DOHH2 (cell line): Measurements from ENCODE around the gene BAG2.

ENCODE experiments used
- H3F3A ChIP-seq: fragments of 200-600 bp; sonication (generic), shearing (Covaris generic); 2 replicates; pipeline ENCODE4 v1.6.0; 2016; ENCODE audit warnings: antibody characterized with exemption, mild to moderate bottlenecking; ENCODE audit not compliant: control insufficient read depth, insufficient read depth
- H3K27ac ChIP-seq: fragments of 200-600 bp; sonication (generic); 2 replicates; pipeline ENCODE4 v1.5.1; 2014; ENCODE audit warnings: low read depth, mild to moderate bottlenecking, low read length, moderate library complexity
- H3K27me3 ChIP-seq: fragments of 200-600 bp; sonication (generic); 2 replicates; pipeline ENCODE4 v1.6.1; 2014; ENCODE audit warnings: mild to moderate bottlenecking, low read length, mixed read lengths; ENCODE audit not compliant: control insufficient read depth
- H3K36me3 ChIP-seq: fragments of 200-600 bp; sonication (generic); 2 replicates; pipeline ENCODE4 v1.6.1; 2014; ENCODE audit warnings: mild to moderate bottlenecking, low read length, moderate library complexity, mixed read lengths; ENCODE audit not compliant: control insufficient read depth
- H3K4me1 ChIP-seq: fragments of 200-600 bp; sonication (generic); 2 replicates; pipeline ENCODE4 v1.6.1; 2014; ENCODE audit warnings: mild to moderate bottlenecking, low read length, mixed read lengths; ENCODE audit not compliant: control insufficient read depth
- H3K4me2 ChIP-seq: fragments of 200-600 bp; sonication (generic); 2 replicates; pipeline ENCODE4 v1.6.0; 2014; ENCODE audit warnings: mild to moderate bottlenecking, low read length, moderate library complexity
- H3K4me3 ChIP-seq: fragments of 200-600 bp; sonication (generic); 2 replicates; pipeline ENCODE4 v1.5.1; 2014; ENCODE audit warnings: mild to moderate bottlenecking, low read length, mixed read lengths
- H3K79me2 ChIP-seq: fragments of 200-600 bp; sonication (generic); 2 replicates; pipeline ENCODE4 v1.6.1; 2014; ENCODE audit warnings: mild to moderate bottlenecking, low read length, mixed read lengths; ENCODE audit not compliant: control insufficient read depth
- H3K9me2 ChIP-seq: fragments of 200-600 bp; sonication (generic); replicated peaks from 2 replicates; pipeline ENCODE4 v1.6.1; 2014; ENCODE audit warnings: mild to moderate bottlenecking, low read length, mixed read lengths; ENCODE audit not compliant: control insufficient read depth
- H3K9me3 ChIP-seq: fragments of 200-600 bp; sonication (generic); 2 replicates; pipeline ENCODE4 v1.6.1; 2014; ENCODE audit warnings: antibody characterized with exemption, low read length, mixed read lengths; ENCODE audit not compliant: control insufficient read depth, insufficient read depth
- H4K20me1 ChIP-seq: fragments of 200-600 bp; sonication (generic); 2 replicates; pipeline ENCODE4 v1.6.0; 2014; ENCODE audit warnings: low read depth, mild to moderate bottlenecking, antibody characterized with exemption, low read length, moderate library complexity; ENCODE audit not compliant: control insufficient read depth, insufficient read depth
- EZH2phosphoT487 ChIP-seq: fragments of 200-600 bp; sonication (generic); IDR thresholded peaks from 2 replicates; pipeline ENCODE4 v1.6.1; 2017; ENCODE audit warnings: borderline replicate concordance, mild to moderate bottlenecking, antibody characterized with exemption, low read length, moderate library complexity, mixed read lengths
- TF ChIP-seq, protein P1 (sequence below): fragments of 200-600 bp; sonication (generic); IDR thresholded peaks from one replicate; pipeline ENCODE4 v1.5.1; 2014; ENCODE audit warnings: antibody characterized with exemption, mild to moderate bottlenecking, low read depth, low read length; ENCODE audit not compliant: poor library complexity, severe bottlenecking

Gene BAG2

DNA sequence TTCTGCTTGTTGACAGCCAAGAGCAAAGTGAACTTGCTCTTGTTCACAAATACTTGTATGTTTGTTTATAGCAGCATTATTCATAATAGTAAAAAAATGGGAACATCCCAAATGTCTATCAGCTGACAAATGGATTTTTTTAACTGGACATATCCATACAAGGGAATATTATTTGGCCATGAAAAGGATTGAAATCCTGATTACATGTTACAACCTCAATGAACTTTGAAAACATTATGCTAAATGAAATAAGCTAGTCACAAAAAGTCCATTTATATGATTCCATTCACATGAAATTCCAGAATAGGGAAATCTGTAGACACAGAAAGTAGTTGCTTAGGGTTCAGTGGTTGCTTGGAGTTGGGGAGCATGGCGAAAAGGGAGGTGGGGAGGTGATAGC lies 28.4 kb upstream of the BAG2 start:
- Histone ChIP-seq H3F3A (no peaks in the 10 kb centered on the region), H3K79me2 (no peaks in the 10 kb centered on the region), H3K27me3 (no peaks in the 10 kb centered on the region), H3K9me3 (no peaks in the 10 kb centered on the region), H3K9me2 (no peaks in the 10 kb centered on the region), H3K4me1 (no peaks in the 10 kb centered on the region), H3K36me3 (peaks cover 27% of the 10 kb centered on the region), H3K27ac (no peak overlapping the region), H4K20me1 (no peaks in the 10 kb centered on the region), H3K4me3 (no peak overlapping the region), H3K4me2 (no peak overlapping the region)
- no peak for TF ChIP-seq EZH2phosphoT487
- TF ChIP-seq, protein P1, sequence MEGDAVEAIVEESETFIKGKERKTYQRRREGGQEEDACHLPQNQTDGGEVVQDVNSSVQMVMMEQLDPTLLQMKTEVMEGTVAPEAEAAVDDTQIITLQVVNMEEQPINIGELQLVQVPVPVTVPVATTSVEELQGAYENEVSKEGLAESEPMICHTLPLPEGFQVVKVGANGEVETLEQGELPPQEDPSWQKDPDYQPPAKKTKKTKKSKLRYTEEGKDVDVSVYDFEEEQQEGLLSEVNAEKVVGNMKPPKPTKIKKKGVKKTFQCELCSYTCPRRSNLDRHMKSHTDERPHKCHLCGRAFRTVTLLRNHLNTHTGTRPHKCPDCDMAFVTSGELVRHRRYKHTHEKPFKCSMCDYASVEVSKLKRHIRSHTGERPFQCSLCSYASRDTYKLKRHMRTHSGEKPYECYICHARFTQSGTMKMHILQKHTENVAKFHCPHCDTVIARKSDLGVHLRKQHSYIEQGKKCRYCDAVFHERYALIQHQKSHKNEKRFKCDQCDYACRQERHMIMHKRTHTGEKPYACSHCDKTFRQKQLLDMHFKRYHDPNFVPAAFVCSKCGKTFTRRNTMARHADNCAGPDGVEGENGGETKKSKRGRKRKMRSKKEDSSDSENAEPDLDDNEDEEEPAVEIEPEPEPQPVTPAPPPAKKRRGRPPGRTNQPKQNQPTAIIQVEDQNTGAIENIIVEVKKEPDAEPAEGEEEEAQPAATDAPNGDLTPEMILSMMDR: no peak

DNA sequence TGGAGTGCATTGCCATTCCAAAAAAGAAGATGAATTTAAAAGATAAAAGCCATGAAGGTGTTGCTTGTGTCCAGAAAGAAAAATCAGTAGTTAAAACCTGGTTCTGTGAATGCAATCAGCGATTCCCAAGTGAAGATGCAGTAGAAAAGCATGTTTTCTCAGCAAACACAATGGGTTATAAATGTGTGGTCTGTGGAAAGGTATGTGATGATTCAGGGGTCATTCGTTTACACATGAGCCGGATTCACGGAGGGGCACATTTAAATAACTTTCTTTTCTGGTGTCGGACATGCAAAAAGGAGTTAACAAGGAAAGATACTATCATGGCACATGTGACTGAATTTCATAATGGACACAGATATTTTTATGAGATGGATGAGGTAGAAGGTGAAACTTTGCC lies 24.7 kb upstream of the BAG2 start:
- TF ChIP-seq, protein P1: no peak
- no peak for TF ChIP-seq EZH2phosphoT487
- H3K79me2 ChIP-seq: no peaks in the 10 kb centered on the region
- H3K27me3 ChIP-seq: no peaks in the 10 kb centered on the region
- no peaks in the 10 kb centered on the region for H3K9me3 ChIP-seq
- no peaks in the 10 kb centered on the region for H3F3A ChIP-seq
- H3K4me3 ChIP-seq: no peak overlapping the region
- H4K20me1 ChIP-seq: no peaks in the 10 kb centered on the region
- H3K4me1 ChIP-seq: no peaks in the 10 kb centered on the region
- no peak overlapping the region for H3K4me2 ChIP-seq
- no peak overlapping the region for H3K27ac ChIP-seq
- H3K9me2 ChIP-seq: no peaks in the 10 kb centered on the region
- peaks cover 38% of the 10 kb centered on the region for H3K36me3 ChIP-seq

DNA sequence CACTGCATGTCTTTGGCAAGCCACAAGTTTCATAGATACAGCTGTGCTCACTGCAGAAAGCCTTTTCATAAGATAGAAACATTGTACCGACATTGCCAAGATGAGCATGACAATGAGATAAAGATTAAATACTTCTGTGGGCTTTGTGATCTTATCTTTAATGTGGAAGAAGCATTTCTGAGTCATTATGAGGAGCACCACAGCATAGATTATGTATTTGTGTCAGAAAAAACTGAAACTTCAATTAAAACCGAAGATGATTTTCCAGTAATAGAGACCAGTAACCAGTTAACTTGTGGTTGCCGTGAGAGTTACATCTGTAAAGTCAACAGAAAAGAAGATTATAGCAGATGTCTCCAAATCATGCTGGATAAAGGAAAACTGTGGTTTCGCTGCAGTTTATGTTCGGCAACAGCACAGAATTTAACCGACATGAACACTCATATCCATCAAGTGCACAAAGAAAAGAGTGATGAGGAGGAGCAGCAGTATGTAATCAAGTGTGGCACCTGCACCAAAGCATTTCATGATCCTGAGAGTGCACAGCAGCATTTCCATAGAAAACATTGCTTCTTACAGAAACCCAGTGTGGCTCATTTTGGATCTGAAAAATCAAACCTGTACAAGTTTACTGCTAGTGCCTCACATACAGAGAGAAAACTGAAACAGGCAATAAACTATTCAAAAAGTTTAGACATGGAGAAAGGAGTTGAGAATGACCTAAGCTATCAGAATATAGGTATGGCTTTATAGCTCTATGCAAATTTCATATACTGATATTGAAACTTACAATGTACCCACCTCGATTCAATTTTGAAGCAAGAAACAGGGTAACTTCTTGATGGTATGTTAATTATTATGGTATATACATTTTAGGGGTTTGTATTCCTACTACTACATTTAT lies 23.9 kb upstream of the BAG2 start:
- H3F3A ChIP-seq: no peaks in the 10 kb centered on the region
- H3K9me2 ChIP-seq: no peaks in the 10 kb centered on the region
- no peaks in the 10 kb centered on the region for H3K4me1 ChIP-seq
- H4K20me1 ChIP-seq: no peaks in the 10 kb centered on the region
- H3K4me2 ChIP-seq: no peak overlapping the region
- peaks cover 42% of the 10 kb centered on the region for H3K36me3 ChIP-seq
- TF ChIP-seq EZH2phosphoT487: no peak
- TF ChIP-seq, protein P1: no peak
- H3K79me2 ChIP-seq: no peaks in the 10 kb centered on the region
- H3K4me3 ChIP-seq: no peak overlapping the region
- H3K27me3 ChIP-seq: no peaks in the 10 kb centered on the region
- H3K9me3 ChIP-seq: no peaks in the 10 kb centered on the region
- no peak overlapping the region for H3K27ac ChIP-seq
